Liver (tissue), 9 donors: Measurements from ENCODE around the gene SCAND1. TPM values are rescaled to one million over a fixed set of nuclear protein-coding genes. Genes with fewer than 3 reads are reported as not detected.
A peak's percentile ranks its signal among the peaks of the same experiment; 100 is the strongest.

Source experiments
- DNase-seq: peaks from one replicate; pipeline ENCODE4 v3.0.0-alpha.2; 2017; ENCODE audit warnings: low spot score
- H3K27ac ChIP-seq, 2 donors: one replicate each; pipeline ENCODE4 v1.7.0; 2013; ENCODE audit warnings: inconsistent platforms in 2 of 2, low read length in 2 of 2, control low read depth in 1 of 2, low read depth in 1 of 2, mild to moderate bottlenecking in 1 of 2
- H3K27me3 ChIP-seq, 4 donors: one replicate each; pipeline versions ENCODE4 v1.6.1 to v1.7.0; 2013; ENCODE audit warnings: low read length in 3 of 4, inconsistent platforms in 1 of 4, mild to moderate bottlenecking in 1 of 4, moderate library complexity in 1 of 4; ENCODE audit not compliant: control insufficient read depth in 4 of 4, insufficient read depth in 4 of 4
- H3K36me3 ChIP-seq, 4 donors: one replicate each; pipeline versions ENCODE4 v1.6.1 to v1.7.0; 2013; ENCODE audit warnings: low read length in 3 of 4, mild to moderate bottlenecking in 3 of 4, low read depth in 1 of 4, moderate library complexity in 1 of 4; ENCODE audit not compliant: control insufficient read depth in 4 of 4, insufficient read depth in 3 of 4
- H3K4me1 ChIP-seq, 4 donors: one replicate each; pipeline versions ENCODE4 v1.6.1 to v1.7.0; 2013; ENCODE audit warnings: low read length in 3 of 4, mild to moderate bottlenecking in 3 of 4, moderate library complexity in 1 of 4; ENCODE audit not compliant: control insufficient read depth in 4 of 4, insufficient read depth in 4 of 4
- H3K4me3 ChIP-seq, 3 donors: one replicate each; pipeline versions ENCODE4 v1.6.1 to v1.7.0; 2013; ENCODE audit warnings: low read length in 3 of 3, control low read depth in 1 of 3, low read depth in 1 of 3, mild to moderate bottlenecking in 1 of 3
- H3K9ac ChIP-seq, 2 donors: one replicate each; pipeline ENCODE4 v1.7.0; 2013; ENCODE audit warnings: low read length in 2 of 2, mild to moderate bottlenecking in 2 of 2, moderate library complexity in 2 of 2, control low read depth in 1 of 2, low read depth in 1 of 2
- H3K9me3 ChIP-seq, 4 donors: one replicate each; pipeline versions ENCODE4 v1.6.1 to v1.7.0; 2013; ENCODE audit warnings: low read length in 3 of 4; ENCODE audit not compliant: control insufficient read depth in 4 of 4
- EGR1 ChIP-seq, 2 donors: IDR thresholded peaks; 2 replicates each; pipeline ENCODE4 v1.6.1; 2016 to 2018; ENCODE audit warnings: antibody characterized with exemption in 2 of 2, low read depth in 2 of 2
- FOXA1 ChIP-seq: IDR thresholded peaks from 2 replicates; pipeline ENCODE4 v1.6.1; 2016; ENCODE audit warnings: antibody characterized with exemption
- FOXA2 ChIP-seq: IDR thresholded peaks from 2 replicates; pipeline ENCODE4 v1.6.1; 2016; ENCODE audit warnings: antibody characterized with exemption
- GABPA ChIP-seq, 2 donors: IDR thresholded peaks in 1 of 2; conservative IDR thresholded peaks in 1 of 2; 2 replicates each; pipeline ENCODE4 v1.6.1; 2016; ENCODE audit warnings: antibody characterized with exemption in 2 of 2, mild to moderate bottlenecking in 1 of 2, moderate library complexity in 1 of 2
- HNF4A ChIP-seq, 2 donors: conservative IDR thresholded peaks; 2 replicates each; pipeline ENCODE4 v1.6.1; 2016; ENCODE audit warnings: antibody characterized with exemption in 2 of 2, mild to moderate bottlenecking in 2 of 2
- HNF4G ChIP-seq: IDR thresholded peaks from 2 replicates; pipeline ENCODE4 v1.6.1; 2016; ENCODE audit warnings: antibody characterized with exemption
- JUND ChIP-seq, 2 donors: IDR thresholded peaks; 2 replicates each; pipeline ENCODE4 v1.6.1; 2016; ENCODE audit warnings: antibody characterized with exemption in 2 of 2
- NR2F2 ChIP-seq: IDR thresholded peaks from 2 replicates; pipeline ENCODE4 v1.6.1; 2016; ENCODE audit warnings: antibody characterized with exemption
- RAD21 ChIP-seq, 2 donors: IDR thresholded peaks; 2 replicates each; pipeline ENCODE4 v1.6.1; 2016; ENCODE audit warnings: antibody characterized with exemption in 2 of 2, mild to moderate bottlenecking in 2 of 2
- RXRA ChIP-seq, 2 donors: IDR thresholded peaks; 2 replicates each; pipeline ENCODE4 v1.6.1; 2017 to 2018; ENCODE audit warnings: antibody characterized with exemption in 2 of 2, mild to moderate bottlenecking in 1 of 2
- SP1 ChIP-seq: IDR thresholded peaks from 2 replicates; pipeline ENCODE4 v1.6.1; 2018; ENCODE audit warnings: antibody characterized with exemption, mild to moderate bottlenecking
- TAF1 ChIP-seq: conservative IDR thresholded peaks from 2 replicates; pipeline ENCODE4 v1.6.1; 2016; ENCODE audit warnings: antibody characterized with exemption, mild to moderate bottlenecking
- YY1 ChIP-seq: IDR thresholded peaks from 2 replicates; pipeline ENCODE4 v1.6.1; 2016; ENCODE audit warnings: antibody characterized with exemption, mild to moderate bottlenecking
- WGBS: extraction: QIAGEN DNeasy Blood & Tissue Kit; methylation state at CpG from one replicate; pipeline ENCODE4 v1.1.7; 2013; 5-methylcytosine and 5-hydroxymethylcytosine counted together
- polyA plus RNA-seq, 2 donors: library from polyadenylated mRNA; stranded (reverse) in 1 of 2; unstranded in 1 of 2; fragments of 200-250 nt in 1 of 2; fragments of >200 nt in 1 of 2; fragmentation: Nextera tagmentation in 1 of 2; extraction: Ambion mirVana in 1 of 2; gene quantifications; one replicate each; pipeline versions ENCODE4 v1.2.1 to v1.2.3, GENCODE V29; 2013 to 2015
- total RNA-seq, 2 donors: library from RNA; depleted of rRNA; stranded (reverse); fragments of >200 nt; gene quantifications; one replicate each; pipeline ENCODE4 v1.2.3, GENCODE V29; 2014
- TF ChIP-seq, protein P1 (sequence below): fragments of 150-350 bp; IDR thresholded peaks from 2 replicates; pipeline ENCODE4 v1.5.1; 2017; ENCODE audit warnings: improper control_type of control experiment, low read depth, low read length; ENCODE audit not compliant: missing input control
- TF ChIP-seq, protein P2 (sequence below): IDR thresholded peaks from 2 replicates; pipeline ENCODE4 v1.6.1; 2016; ENCODE audit warnings: antibody characterized with exemption
- TF ChIP-seq, protein P3 (sequence below): IDR thresholded peaks from 2 replicates; pipeline ENCODE4 v1.6.1; 2016; ENCODE audit warnings: antibody characterized with exemption
- TF ChIP-seq, protein P4 (sequence below): IDR thresholded peaks from 2 replicates; pipeline ENCODE4 v1.6.1; 2016; ENCODE audit warnings: antibody characterized with exemption, mild to moderate bottlenecking
- TF ChIP-seq, protein P5 (sequence below): IDR thresholded peaks from 2 replicates; pipeline ENCODE4 v1.6.1; 2016; ENCODE audit warnings: antibody characterized with exemption
- donor health status: healthy.
- donor health status: healthy.
- donor health status: healthy.
- donor health status: healthy.
- donor health status: healthy.

The SCAND1 gene
- total and polyA plus RNA-seq, 4 donors = 39.7 to 126 (median 62.2) TPM

DNA sequence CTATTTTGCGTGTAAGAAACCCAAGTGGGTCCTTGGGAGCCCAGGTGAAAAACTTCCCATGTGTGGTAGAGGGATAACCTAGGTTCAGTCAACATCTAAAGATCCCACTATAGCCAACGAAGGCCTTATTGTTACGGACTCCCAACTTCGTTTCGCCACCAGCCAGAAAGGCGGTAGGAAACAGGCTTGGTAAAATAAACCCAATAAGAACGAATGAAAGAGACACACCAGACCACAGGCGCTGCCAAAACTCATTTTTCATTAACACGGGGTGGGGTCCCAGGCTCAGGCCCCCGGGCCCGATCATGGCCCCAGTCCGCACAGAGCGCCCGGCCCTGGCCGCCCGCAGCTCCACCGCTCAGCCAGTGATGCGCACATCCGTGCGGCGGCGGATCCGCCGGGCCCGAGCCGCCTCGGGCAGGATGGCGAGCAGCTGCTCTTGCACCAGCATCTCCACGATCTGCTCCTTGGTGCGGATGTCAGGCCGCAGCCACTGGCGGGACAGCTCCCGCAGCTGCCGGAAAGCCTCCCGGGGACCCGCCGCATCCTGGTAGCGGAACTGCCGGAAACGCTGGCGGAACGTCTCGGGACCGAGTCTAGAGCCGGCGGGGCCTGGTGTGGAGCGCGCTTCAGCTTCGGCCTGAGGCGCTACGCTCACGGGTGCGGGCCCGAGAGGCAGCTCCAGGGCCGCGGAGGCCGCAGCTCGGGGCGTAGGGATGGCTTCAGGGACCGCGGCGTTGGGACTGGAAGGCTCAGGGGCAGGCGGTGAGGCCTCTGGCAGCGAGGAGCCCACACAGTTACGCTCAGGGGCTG lies 709 bp downstream of the SCAND1 start:
- no peaks in the 10 kb centered on the region for H3K9me3 ChIP-seq
- peak overlapping the region; percentile 95 to 98 for H3K27ac ChIP-seq
- H3K9ac ChIP-seq = peak overlapping the region; percentile 68 to 86
- under 1% methylated on average over 65 of the region's 65 CpGs for WGBS
- peak overlapping the region; percentile 79 to 92 (median 89) for H3K4me3 ChIP-seq
- TF ChIP-seq JUND (IDR thresholded peaks at IDR 0.05) = no peak
- TF ChIP-seq, protein P1, sequence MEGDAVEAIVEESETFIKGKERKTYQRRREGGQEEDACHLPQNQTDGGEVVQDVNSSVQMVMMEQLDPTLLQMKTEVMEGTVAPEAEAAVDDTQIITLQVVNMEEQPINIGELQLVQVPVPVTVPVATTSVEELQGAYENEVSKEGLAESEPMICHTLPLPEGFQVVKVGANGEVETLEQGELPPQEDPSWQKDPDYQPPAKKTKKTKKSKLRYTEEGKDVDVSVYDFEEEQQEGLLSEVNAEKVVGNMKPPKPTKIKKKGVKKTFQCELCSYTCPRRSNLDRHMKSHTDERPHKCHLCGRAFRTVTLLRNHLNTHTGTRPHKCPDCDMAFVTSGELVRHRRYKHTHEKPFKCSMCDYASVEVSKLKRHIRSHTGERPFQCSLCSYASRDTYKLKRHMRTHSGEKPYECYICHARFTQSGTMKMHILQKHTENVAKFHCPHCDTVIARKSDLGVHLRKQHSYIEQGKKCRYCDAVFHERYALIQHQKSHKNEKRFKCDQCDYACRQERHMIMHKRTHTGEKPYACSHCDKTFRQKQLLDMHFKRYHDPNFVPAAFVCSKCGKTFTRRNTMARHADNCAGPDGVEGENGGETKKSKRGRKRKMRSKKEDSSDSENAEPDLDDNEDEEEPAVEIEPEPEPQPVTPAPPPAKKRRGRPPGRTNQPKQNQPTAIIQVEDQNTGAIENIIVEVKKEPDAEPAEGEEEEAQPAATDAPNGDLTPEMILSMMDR = no peak
- TF ChIP-seq, protein P2, sequence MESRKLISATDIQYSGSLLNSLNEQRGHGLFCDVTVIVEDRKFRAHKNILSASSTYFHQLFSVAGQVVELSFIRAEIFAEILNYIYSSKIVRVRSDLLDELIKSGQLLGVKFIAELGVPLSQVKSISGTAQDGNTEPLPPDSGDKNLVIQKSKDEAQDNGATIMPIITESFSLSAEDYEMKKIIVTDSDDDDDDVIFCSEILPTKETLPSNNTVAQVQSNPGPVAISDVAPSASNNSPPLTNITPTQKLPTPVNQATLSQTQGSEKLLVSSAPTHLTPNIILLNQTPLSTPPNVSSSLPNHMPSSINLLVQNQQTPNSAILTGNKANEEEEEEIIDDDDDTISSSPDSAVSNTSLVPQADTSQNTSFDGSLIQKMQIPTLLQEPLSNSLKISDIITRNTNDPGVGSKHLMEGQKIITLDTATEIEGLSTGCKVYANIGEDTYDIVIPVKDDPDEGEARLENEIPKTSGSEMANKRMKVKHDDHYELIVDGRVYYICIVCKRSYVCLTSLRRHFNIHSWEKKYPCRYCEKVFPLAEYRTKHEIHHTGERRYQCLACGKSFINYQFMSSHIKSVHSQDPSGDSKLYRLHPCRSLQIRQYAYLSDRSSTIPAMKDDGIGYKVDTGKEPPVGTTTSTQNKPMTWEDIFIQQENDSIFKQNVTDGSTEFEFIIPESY = no peak
- TF ChIP-seq HNF4G = no peak
- no peak for TF ChIP-seq HNF4A (conservative IDR thresholded peaks at IDR 0.05)
- TF ChIP-seq, protein P3, sequence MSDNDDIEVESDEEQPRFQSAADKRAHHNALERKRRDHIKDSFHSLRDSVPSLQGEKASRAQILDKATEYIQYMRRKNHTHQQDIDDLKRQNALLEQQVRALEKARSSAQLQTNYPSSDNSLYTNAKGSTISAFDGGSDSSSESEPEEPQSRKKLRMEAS = no peak
- TF ChIP-seq RXRA (IDR thresholded peaks at IDR 0.05) = no peak
- no peak for TF ChIP-seq RAD21 (IDR thresholded peaks at IDR 0.05)
- TF ChIP-seq EGR1 (IDR thresholded peaks at IDR 0.05; ENCODE audit: low read depth in 2 of 2) = no peak
- no peak for TF ChIP-seq YY1
- TF ChIP-seq FOXA2 = no peak
- peaks cover 0 to 27% (median 16%) of the 10 kb centered on the region in 4 donors for H3K4me1 ChIP-seq
- H3K27me3 ChIP-seq = no peaks in the 10 kb centered on the region
- DNase-seq = peak; percentile 69
- no peaks in the 10 kb centered on the region for H3K36me3 ChIP-seq

DNA sequence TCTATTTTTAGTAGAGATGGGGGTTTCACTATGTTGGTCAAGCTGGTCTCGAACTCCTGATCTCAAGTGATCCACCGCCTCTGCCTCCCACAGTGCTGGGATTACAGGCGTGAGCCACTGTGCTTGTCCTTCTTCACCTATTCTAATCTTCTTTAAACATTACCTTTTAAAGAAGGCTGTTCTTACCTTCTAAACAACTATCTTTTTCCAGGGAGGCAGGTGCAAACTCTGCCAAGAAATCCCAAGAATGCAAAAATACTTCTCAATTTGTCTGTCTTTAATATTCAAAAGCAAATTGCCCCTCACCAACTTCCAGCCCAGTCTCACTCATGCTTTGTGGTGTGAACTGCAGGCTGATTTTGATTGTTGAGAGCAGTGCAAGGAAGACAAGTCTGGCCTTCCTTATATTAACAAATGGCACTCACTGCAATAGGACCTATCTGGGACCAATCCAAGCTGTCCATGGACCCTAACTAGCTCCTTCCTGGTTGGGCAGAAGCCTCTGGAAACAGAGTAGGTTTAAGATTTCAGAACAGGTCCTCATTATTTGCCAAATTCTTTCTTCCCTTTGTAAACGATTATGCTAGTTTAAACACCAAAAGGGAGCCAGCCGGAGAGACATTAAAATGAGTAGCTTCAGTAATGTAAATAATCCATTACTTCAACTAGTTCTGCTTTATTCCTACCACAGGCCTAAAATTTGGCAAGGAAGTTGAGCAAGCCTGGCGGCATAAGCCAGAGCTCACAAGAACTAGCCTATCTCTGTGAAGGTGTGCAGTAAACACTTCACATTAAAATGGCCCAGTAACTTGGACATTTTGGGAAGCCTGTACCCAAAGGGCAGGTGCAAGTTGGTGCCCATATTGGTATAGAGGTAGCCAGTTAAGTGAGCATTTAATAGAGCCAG lies 1.6 kb downstream of the SCAND1 start:
- H3K36me3 ChIP-seq = no peaks in the 10 kb centered on the region
- peak overlapping the region; percentile 79 to 92 (median 89) for H3K4me3 ChIP-seq
- WGBS = 51% methylated on average over 6 of the region's 6 CpGs
- TF ChIP-seq, protein P4, sequence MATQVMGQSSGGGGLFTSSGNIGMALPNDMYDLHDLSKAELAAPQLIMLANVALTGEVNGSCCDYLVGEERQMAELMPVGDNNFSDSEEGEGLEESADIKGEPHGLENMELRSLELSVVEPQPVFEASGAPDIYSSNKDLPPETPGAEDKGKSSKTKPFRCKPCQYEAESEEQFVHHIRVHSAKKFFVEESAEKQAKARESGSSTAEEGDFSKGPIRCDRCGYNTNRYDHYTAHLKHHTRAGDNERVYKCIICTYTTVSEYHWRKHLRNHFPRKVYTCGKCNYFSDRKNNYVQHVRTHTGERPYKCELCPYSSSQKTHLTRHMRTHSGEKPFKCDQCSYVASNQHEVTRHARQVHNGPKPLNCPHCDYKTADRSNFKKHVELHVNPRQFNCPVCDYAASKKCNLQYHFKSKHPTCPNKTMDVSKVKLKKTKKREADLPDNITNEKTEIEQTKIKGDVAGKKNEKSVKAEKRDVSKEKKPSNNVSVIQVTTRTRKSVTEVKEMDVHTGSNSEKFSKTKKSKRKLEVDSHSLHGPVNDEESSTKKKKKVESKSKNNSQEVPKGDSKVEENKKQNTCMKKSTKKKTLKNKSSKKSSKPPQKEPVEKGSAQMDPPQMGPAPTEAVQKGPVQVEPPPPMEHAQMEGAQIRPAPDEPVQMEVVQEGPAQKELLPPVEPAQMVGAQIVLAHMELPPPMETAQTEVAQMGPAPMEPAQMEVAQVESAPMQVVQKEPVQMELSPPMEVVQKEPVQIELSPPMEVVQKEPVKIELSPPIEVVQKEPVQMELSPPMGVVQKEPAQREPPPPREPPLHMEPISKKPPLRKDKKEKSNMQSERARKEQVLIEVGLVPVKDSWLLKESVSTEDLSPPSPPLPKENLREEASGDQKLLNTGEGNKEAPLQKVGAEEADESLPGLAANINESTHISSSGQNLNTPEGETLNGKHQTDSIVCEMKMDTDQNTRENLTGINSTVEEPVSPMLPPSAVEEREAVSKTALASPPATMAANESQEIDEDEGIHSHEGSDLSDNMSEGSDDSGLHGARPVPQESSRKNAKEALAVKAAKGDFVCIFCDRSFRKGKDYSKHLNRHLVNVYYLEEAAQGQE = no peak
- TF ChIP-seq YY1 = no peak
- TF ChIP-seq FOXA1 = no peak
- no peak for TF ChIP-seq HNF4G
- TF ChIP-seq, protein P5, sequence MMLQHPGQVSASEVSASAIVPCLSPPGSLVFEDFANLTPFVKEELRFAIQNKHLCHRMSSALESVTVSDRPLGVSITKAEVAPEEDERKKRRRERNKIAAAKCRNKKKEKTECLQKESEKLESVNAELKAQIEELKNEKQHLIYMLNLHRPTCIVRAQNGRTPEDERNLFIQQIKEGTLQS = no peak
- TF ChIP-seq, protein P2 = no peak
- no peak for TF ChIP-seq SP1
- TF ChIP-seq NR2F2 = no peak
- TF ChIP-seq TAF1 = no peak
- no peak for TF ChIP-seq GABPA (IDR thresholded peaks at IDR 0.05 in 1 of 2, conservative IDR thresholded peaks at IDR 0.05 in 1 of 2)
- no peak for TF ChIP-seq RAD21 (IDR thresholded peaks at IDR 0.05)
- H3K9me3 ChIP-seq = no peaks in the 10 kb centered on the region
- peaks cover 0 to 31% (median 16%) of the 10 kb centered on the region in 4 donors for H3K4me1 ChIP-seq
- peak overlapping the region; percentile 68 to 86 for H3K9ac ChIP-seq
- H3K27me3 ChIP-seq = no peaks in the 10 kb centered on the region
- H3K27ac ChIP-seq = peak overlapping the region; percentile 95 to 98
- no peak for DNase-seq
